NCI-H82 treated with DMSO at 0.1 percent for 48 hours (cell line): ENCODE results near the gene CSKMT.
"Not testable (repeated sequence)": the region's sequence is repeated elsewhere in the genome, so short reads cannot be mapped to it uniquely, and the experiment has no call there.

Experiments used
- DNase-seq: peaks from one replicate; lab custom pipeline; 2025; ENCODE audit not compliant: unreplicated experiment; lab: John Stamatoyannopoulos, UW

Gene CSKMT, protein sequence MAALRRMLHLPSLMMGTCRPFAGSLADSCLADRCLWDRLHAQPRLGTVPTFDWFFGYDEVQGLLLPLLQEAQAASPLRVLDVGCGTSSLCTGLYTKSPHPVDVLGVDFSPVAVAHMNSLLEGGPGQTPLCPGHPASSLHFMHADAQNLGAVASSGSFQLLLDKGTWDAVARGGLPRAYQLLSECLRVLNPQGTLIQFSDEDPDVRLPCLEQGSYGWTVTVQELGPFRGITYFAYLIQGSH

DNA sequence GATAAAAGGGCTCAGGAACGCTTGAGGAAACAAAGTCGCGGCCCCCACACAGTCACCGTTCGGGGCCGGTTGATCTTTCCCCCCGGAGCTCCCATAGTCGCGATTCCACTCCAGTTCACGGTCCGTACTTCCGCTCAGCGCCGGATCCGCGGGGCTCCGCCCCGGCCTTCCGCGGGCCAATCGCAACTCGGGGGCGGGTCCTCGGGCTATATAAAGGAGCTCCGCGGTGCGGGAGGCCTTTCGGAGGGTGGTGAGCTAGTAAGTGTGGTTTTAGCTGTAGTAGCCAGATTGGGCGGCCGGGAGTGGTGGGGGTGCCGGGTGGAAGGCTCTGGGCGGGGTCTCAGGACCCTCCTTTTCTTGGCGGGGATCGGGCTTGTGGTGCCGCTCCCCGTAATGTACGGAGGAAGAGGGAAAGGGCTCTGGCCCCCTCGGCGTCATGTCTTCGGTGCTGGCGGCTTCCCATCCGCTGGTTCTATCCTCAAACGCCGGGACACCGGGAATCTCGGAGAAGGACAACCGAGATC, at the start of gene CSKMT, which contains the start of gene C11orf98:
CSKMT (plus strand) TSS at position 238 of the 524 bp plus-strand sequence. CDS start 568 bp downstream, outside the sequence.
C11orf98 (minus strand) TSS at position 136 of the 524 bp plus-strand sequence; CDS start at position 95, 41 bp downstream.
- peak; percentile 82 for DNase-seq

- no peak for DNase-seq
Measured at GRCh38 chr11:62615521-62615920, 49.6 kb upstream of the CSKMT start.

- not testable (repeated sequence) for DNase-seq
Measured at GRCh38 chr11:62616957-62617356, 48.2 kb upstream of the CSKMT start.

DNA sequence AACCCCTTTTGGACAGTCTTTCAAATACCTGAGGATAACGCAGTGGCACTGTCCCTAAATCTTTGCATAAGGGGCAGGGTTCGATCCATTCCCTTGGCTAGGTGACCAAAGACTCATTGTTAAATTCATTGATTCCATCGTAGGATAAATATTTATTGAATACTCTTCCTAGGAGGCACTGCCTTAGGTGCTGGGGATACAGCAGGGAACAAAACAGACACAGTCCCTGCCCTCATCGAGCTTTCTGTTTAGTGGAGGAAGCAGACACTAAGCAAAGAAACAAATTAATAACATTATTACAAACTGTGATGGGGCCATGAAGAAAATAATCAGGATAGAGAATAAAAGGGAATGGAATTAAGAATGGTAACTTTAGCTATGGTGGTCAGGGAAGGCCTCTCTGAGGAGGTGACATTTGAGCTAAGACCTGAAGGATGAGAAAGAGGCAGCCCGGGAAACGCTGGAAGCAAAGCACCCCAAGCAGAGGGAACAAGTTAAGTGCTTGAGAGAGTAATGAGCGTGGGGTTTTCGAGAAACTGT, 44.0 kb upstream of the CSKMT start:
- DNase-seq = no peak

GRCh38 chr11:62621567-62622470, 43.3 kb upstream of the CSKMT start, which contains the start of gene B3GAT3:
Gene B3GAT3, minus strand, starts transcription at chr11:62621986. Its CDS starts 39 bp downstream, at chr11:62621947.
- peak; percentile 87 for DNase-seq

DNA sequence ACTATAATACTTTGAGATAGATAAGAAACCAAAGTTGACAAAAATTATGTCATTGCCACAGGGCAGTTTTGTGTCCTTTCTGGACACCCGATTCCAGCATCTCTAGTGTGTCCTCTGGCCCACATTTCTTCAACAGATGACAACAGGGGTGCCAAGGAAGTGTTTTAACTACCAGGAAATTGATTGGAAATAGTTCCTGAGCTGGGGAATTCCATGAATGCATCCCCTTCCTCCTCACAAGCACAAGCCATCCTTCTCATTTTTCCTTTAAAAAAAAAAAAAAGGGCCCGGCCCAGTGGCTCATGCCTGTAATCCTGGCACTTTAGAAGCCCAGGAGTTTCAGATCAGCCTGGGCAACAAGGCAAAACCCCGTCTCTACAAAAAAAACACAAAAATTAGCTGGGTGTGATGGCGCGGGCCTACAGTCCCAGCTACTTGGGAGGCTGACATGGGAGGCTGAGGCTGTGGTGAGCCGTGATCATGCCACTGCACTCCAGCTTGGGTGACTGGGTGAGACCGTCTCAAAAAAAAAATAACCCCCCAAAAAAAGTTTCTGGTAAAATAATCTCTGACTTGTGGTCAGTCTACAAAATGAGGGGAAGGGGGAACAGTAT, 42.5 kb upstream of the CSKMT start:
- no peak for DNase-seq

GRCh38 chr11:62627713-62628112, 37.4 kb upstream of the CSKMT start:
- no peak for DNase-seq

DNA sequence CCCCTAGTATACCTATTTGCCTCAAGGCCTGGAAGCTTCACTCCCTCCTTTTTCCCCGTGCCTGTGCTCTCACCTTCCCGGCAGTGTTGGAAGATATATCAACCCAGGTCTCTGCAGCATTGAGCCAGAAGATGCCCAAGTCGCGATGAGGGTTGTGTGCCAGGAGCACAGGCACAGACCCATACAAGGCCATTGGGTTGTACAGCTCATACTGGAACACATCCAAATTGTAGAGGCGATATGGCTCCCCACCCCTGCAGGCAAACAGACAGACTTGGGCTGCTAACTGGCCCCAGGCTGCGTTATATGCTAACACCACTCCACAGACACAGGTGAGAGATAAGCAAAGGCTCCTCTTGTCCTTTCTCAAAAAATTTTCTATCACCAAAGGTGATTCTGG, 32.6 kb upstream of the CSKMT start:
- DNase-seq = no peak

DNA sequence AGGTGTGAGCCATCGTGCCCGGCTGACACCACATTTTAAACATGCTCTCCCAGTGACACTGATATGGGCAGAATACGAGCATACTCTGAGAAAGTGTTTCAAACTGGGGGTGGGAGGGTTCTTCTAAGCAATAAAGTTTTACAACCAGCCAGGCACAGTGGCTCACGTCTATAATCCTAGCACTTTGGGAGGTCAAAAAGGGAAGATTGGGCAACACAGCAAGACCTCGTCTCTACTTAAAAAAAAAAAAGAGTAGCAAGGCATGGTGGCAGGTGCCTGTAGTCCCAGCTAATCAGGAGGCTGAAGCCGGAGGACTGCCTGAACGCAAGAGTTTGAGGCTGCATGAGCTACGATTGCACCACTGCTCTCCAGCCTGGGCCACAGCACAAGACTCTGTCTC, 20.9 kb upstream of the CSKMT start:
- no peak for DNase-seq

- DNase-seq = no peak
Measured at GRCh38 chr11:62645671-62645945, 19.5 kb upstream of the CSKMT start.

DNA sequence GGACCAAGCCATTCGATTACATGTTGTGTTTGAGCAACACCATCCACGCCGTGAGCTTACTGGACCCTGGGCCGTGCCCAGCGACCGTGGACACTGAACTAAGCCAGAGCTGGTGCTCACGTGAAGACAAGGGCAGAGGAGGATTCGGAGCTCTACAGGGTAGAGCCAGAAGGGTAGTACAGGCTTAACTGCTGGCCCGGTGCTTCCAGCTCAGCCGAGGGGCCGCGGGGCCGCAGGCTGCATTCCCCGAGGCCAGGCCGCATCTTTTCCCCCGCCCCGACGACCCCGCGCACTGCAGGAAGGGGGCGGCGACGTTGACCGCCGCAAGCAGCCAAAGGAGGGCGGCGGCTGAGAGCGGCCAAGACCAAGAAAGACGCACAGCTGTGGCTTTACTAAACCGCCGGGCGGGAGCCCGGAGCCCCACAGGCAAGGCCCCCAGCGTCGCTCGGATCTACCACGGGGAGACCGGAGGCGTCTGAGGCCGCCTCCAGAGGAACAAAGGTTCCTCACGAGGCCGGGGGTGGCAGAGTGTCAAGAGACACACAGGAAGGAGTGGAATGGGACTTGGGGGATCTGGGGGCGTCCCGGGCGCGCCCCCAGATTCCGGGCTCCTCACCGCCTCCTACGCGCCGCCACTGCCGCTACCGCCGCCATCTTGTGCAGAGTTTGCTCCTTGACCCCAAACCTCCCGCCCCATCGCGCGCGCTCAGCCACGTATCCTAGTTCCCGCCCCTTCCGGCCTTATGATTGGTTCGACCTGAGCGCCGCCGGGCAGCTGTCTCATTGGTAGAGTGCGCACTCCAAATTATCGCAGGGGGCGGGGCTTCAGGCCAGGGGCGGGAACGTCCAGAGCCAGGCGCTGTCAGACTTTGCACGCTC, 18.9 kb upstream of the CSKMT start, which contains the start of gene GANAB:
GANAB (minus strand) TSS at position 668 of the 879 bp plus-strand sequence; CDS start at position 654, 14 bp downstream.
- peak; percentile 93 for DNase-seq

DNA sequence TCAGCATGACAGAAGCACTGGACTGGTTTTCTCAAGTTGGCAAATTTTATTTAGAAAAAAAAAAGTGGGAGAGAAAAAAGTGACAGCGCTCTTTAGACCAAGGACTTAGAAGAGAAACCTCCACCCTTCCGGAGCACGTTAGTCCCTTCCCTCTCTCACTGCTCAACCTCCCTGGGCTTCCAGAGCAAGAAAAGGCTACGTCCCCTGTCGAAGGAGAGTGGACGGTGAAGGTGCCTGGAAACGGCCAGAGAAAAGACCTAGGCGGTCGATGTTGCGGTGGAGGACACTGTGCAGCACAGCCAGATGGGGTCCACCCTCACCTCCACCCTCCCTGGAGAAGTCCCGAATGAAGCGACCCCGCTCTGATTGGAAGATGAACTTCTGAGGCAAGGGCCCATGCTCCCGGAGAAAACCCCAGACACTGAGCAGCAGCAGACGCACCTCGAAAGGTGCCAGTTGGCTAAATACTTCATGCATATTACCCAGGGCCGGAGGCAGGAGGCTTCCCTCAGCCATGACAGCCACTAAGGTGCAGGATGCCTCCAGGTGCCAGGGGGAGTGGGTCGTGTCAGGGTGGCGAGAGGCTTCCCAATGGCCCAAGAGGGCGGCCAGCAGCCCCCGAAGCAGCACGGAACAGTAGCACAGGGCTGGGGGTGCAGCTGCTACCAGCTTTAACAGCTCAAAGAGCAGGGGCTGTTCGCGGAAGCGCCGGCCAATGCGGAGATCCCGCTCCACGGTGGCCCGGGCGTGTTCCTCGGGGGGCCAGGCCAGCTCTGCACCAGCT, 18.1 kb upstream of the CSKMT start:
- DNase-seq = no peak

- no peak for DNase-seq
Measured at GRCh38 chr11:62647609-62648005, 17.5 kb upstream of the CSKMT start.

- DNase-seq = no peak
Measured at GRCh38 chr11:62648185-62648966, 16.7 kb upstream of the CSKMT start.

GRCh38 chr11:62648967-62649364, 16.1 kb upstream of the CSKMT start:
- DNase-seq = no peak

GRCh38 chr11:62649486-62649885, 15.6 kb upstream of the CSKMT start:
- no peak for DNase-seq

GRCh38 chr11:62650283-62650682, 14.8 kb upstream of the CSKMT start:
- not testable (repeated sequence) for DNase-seq

GRCh38 chr11:62652161-62653006, 12.7 kb upstream of the CSKMT start:
- no peak for DNase-seq
